ENCODE measurements around the gene MIB2.

The MIB2 gene

GRCh38 chr1:1616045-1616790 is 918 bp downstream of the MIB2 start:
- no peak for DNase-seq

DNA sequence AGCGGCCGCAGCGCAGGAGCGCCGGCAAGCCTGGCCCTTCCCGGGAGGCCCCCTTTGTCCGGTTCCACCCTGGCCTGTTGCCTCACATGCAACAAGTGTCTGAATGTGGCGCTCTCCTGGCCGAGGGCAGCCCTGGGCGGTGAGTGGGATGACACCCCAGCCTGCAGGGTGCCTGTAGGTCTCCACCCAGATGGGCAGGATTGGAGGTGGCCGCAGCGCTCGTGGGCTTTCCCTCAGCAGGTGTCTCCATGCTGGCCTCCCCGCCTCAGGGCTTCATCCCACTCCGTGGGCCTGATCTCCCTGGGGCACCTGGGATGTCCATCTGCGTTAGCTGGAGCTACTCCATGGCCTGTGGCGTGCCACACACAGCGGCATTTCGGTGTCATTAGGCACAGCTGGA is 1.5 kb downstream of the MIB2 start:
- no peak for DNase-seq

DNA sequence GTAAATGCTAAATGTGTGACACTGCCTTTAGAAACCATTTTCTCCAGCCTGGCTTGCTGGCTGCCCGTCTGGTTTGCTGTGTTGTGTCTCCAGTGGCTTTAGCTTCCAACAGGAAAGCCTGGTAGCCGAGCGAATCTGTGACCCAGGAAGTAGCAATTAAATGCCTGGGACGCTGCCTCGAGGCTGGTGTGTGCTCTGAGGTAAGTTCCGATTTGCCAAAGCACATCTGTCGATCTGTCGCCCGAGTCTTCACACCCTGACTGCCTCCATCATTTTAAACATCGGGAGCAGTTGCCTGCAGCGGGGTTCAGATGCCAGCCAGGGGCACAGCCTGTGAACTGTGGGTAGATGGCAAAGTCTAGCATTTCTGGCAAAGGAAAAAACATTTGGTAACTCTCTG is 2.2 kb downstream of the MIB2 start:
- DNase-seq = no peak

GRCh38 chr1:1617925-1618324 is 2.6 kb downstream of the MIB2 start:
- DNase-seq = no peak

DNA sequence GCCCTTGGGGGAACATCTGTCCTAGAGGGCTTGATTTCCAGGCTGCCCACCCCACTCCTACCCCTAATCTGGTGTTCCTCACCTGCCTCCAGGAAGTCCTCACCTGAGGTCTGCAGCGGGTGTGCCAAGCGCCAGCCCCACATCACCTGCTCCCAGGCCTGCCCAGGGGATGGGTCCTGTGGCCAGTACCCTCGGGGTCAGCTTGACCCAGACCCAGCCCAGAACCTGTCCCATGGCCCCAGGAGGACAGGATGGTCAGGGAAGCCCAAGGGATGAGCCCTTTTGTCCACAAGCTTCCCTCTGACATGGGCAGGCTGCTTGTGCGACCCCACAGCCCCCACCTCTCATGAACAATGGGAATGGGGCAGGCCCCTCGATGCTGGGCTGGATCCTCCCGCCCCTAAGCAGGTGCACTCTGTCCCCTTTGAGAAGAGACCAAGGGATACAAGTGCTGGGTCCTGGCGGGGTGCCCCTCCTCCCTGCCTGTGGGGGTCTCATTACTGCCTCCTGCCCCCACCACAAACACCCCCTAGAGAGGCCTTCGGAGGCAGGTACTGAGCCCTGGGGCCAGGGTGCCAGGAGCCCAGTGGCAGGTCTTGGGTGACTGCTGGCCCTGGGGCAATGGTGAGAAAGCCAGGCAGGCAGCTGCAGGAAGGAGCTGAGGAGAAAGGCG is 3.2 kb downstream of the MIB2 start:
- no peak for DNase-seq

GRCh38 chr1:1619917-1620361 is 4.6 kb downstream of the MIB2 start:
- DNase-seq = no peak

GRCh38 chr1:1620433-1621139 is 5.3 kb downstream of the MIB2 start:
- DNase-seq = no peak

DNA sequence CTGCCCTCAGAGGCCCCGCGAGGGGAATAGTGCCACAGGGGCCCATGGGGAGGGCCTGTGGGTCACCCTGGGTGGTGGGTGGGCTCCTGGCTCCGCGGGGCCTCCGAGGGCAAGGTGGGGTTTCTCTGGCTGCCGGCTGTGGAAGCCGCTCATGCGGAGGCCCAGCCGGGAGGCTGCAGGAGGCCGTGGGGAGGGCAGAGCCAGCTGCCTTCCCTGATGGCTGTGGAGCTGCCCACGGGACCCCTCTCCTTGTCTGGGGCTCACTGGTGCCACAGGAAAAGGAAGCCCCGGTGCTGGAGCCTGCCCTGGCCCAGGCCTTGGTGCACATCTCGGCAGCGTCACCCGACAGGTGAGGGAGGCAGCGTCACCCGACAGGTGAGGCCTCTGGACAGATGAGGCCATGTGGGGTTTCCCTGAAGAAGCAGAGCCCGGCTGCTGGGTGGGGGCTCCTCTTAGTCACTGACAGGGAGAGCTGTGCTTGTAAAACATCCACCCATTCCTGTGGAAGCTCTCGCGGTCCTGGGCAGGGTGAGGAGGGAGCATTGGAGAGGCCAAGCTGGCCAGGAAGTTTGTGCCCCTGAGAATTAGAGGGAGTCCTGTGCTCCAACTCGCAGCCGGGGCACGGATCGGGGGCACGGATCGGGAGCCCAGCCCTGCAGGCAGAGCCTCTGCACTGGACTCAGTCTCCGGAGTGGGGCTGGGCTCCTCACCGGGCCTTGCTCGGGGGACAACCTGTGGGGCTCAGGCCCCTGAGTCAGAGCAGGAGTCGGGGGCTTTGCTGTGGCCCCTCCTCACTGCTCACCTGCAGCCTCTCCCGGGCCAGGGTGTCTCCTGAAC is 6.1 kb downstream of the MIB2 start:
- DNase-seq = no peak

- DNase-seq = no peak
Observed at GRCh38 chr1:1622010-1622787, 6.9 kb downstream of the MIB2 start.

DNA sequence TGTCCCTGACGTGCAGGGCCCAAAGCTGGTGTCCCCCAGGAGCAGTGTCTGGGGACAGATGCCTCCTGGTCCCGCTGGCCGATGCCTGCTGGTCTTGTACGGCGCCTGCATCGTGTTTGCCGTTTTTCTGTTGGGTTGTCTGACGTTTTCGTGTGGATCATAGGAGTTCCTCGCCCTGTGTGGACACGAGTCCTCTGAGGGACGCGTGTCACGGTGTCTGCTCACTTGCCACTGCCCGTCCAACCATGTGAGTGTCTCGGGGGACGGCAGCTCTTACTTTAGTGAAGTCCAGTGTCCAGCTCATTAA is 7.4 kb downstream of the MIB2 start:
- no peak for DNase-seq

DNA sequence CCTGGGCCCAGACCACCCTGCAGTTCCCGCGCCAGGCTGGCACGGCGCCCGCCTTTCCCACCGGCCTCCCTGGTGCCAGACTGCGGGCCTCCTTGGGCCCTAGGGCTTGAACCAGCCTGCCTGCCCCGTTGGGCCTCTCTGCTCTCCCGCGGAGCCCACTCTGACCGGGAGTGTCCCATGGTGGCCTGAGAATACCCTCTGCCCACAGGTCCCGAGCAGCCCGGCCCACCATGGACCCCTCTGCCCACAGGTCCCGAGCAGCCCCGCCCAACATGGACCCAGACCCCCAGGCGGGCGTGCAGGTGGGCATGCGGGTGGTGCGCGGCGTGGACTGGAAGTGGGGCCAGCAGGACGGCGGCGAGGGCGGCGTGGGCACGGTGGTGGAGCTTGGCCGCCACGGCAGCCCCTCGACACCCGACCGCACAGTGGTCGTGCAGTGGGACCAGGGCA is 7.9 kb downstream of the MIB2 start:
- no peak for DNase-seq

- DNase-seq = no peak
Observed at GRCh38 chr1:1623631-1624442, 8.5 kb downstream of the MIB2 start.

- DNase-seq = no peak
Observed at GRCh38 chr1:1624443-1625403, 9.4 kb downstream of the MIB2 start.

DNA sequence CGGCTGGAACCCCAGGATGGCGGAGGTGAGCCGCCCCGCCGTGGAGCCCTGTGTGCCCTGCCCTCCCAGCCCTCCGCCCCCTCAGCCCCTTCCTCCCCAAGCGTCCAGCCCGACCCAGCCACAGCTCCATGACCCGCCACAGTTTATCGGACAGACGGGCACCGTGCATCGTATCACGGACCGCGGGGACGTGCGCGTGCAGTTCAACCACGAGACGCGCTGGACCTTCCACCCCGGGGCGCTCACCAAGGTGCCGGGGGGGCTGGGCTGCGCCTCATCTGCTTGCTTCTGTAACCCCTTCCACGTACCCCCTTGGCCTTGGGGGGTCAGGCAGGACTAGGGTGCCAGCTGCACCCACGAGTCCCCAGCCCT is 10.1 kb downstream of the MIB2 start:
- DNase-seq = no peak

GRCh38 chr1:1625824-1626206 is 10.5 kb downstream of the MIB2 start:
- no peak for DNase-seq

DNA sequence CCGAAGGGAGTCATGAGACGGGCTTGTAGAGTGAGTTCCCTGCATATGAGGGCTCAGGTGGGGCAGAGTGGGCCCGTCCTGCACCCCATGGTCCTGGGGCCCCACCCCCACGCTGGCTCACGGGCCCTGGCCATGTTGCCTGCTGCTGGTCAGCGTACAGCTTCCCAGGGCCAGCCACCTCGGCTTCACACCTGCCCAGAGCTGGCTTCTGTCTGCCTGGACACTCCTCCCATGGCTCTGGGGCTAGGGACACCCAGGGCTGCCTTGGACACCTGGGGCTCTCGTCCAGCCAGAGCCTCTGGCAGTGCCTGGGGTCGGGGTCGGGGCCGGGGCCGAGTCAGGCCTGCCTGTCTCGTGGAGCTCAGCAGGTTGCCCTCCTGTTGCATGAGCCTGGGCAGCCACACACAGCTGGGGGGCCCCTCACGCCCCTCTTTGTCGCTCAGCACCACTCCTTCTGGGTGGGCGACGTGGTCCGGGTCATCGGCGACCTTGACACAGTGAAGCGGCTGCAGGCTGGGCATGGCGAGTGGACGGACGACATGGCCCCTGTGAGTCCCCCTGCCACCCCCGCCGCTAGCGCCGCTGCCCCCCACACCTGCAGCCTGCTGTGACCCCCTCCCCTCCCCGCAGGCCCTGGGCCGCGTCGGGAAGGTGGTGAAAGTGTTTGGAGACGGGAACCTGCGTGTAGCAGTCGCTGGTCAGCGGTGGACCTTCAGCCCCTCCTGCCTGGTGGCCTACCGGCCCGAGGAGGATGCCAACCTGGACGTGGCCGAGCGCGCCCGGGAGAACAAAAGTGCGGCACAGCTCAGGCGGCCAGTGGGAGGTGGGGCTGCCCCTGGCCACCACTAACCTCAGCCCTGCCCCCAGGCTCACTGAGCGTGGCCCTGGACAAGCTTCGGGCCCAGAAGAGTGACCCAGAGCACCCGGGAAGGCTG is 11.2 kb downstream of the MIB2 start:
- DNase-seq = no peak

DNA sequence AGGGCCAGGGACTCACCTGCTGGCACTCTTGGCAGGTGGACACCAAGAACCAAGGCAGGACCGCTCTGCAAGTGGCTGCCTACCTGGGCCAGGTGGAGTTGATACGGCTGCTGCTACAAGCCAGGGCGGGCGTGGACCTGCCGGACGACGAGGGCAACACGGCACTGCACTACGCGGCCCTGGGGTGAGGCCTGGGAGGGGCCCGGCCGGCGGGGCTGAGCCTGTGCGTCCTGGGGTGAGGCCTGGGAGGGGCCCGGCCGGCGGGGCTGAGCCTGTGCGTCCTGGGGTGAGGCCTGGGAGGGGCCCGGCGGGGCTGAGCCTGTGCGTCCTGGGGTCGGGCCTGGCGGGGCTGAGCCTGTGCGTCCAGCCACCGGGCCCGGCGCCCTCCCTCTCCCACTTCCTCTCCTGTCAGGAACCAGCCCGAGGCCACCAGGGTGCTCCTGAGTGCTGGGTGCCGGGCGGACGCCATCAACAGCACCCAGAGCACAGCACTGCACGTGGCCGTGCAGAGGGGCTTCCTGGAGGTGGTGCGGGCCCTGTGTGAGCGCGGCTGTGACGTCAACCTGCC is 12.0 kb downstream of the MIB2 start:
- no peak for DNase-seq

GRCh38 chr1:1627829-1628753 is 12.8 kb downstream of the MIB2 start:
- no peak for DNase-seq
